Kidney (tissue), 14 donors: ENCODE results near the gene PLCB1. TPM values are rescaled to one million over a fixed set of nuclear protein-coding genes. Genes with fewer than 3 reads are reported as not detected.

Source experiments
- DNase-seq, 5 donors: peaks; one replicate each; pipeline ENCODE4 v3.0.0-alpha.2; 2013 to 2020
- FAIRE-seq: peaks from 2 replicates; lab custom pipeline; 2012; peaks lifted over from hg19 to GRCh38; lab: Jason Lieb, UNC
- H3K27ac ChIP-seq, 2 donors: one replicate each; pipeline ENCODE4 v1.7.0; 2013; ENCODE audit warnings: low read depth in 2 of 2, low read length in 2 of 2, inconsistent platforms in 1 of 2
- H3K27me3 ChIP-seq: one replicate; pipeline ENCODE4 v1.7.1; 2013; ENCODE audit warnings: low read length, inconsistent platforms; ENCODE audit not compliant: control insufficient read depth, insufficient read depth
- H3K36me3 ChIP-seq, 3 donors: one replicate each; pipeline versions ENCODE4 v1.7.0 to v1.7.1; 2013; ENCODE audit warnings: low read length in 3 of 3, control low read depth in 1 of 3, inconsistent platforms in 1 of 3; ENCODE audit not compliant: insufficient read depth in 3 of 3, control insufficient read depth in 2 of 3
- H3K4me1 ChIP-seq, 3 donors: one replicate each; pipeline versions ENCODE4 v1.7.0 to v1.7.1; 2013; ENCODE audit warnings: low read length in 3 of 3, inconsistent platforms in 1 of 3, low read depth in 1 of 3; ENCODE audit not compliant: control insufficient read depth in 2 of 3, insufficient read depth in 2 of 3
- H3K4me3 ChIP-seq, 3 donors: one replicate each; pipeline versions ENCODE4 v1.7.0 to v1.8.1; 2013; ENCODE audit warnings: low read length in 3 of 3, control low read depth in 1 of 3, inconsistent platforms in 1 of 3
- H3K9ac ChIP-seq, 3 donors: one replicate each; pipeline versions ENCODE4 v1.7.0 to v1.7.1; 2013; ENCODE audit warnings: low read length in 3 of 3, control low read depth in 1 of 3, inconsistent platforms in 1 of 3
- H3K9me3 ChIP-seq, 3 donors: one replicate each; pipeline versions ENCODE4 v1.7.0 to v1.7.1; 2013; ENCODE audit warnings: low read length in 3 of 3, control low read depth in 1 of 3, inconsistent platforms in 1 of 3; ENCODE audit not compliant: control insufficient read depth in 2 of 3, insufficient read depth in 1 of 3
- CTCF ChIP-seq: IDR thresholded peaks from 3 replicates; pipeline ENCODE4 v1.5.1; 2012; ENCODE audit warnings: mild to moderate bottlenecking, moderate library complexity, borderline replicate concordance; ENCODE audit not compliant: insufficient read depth; ENCODE audit errors: extremely low read depth
- intact Hi-C: fragments of 100-400 bp; cut with DNase I; formaldehyde crosslinking; loops from one replicate; pipeline ENCODE4 v1.11.1; 2022
- polyA plus RNA-seq: library from polyadenylated mRNA; stranded (reverse); fragments of 350-450 nt; fragmentation: Illumina TruSeq; extraction: RNeasy Lipid Tissue Mini Kit (QIAGEN cat#74804); gene quantifications from one replicate; pipeline ENCODE4 v1.2.3, GENCODE V29; 2014; ENCODE audit warnings: low read depth, low replicate concordance; ENCODE audit not compliant: insufficient read depth
- total RNA-seq: library from RNA; stranded (reverse); fragmentation: NEBNext Ultra II Directional; extraction: Animal tissue kit (Norgen Biotek cat#: 25700); gene quantifications from one replicate; pipeline ENCODE4 v1.2.1, GENCODE V29; 2021
- donor health status: control.
- donor health status: control.
- donor health status: control.
- donor health status: control.
- donor health status: control.
- donor health status: DM: yes; HTN: yes; CAD: no.
- donor health status: Normal renal cell carcinoma (clear cell type).

Gene PLCB1
- total and polyA plus RNA-seq, 2 donors from 2014 or later: 9.4 to 107 TPM

DNA sequence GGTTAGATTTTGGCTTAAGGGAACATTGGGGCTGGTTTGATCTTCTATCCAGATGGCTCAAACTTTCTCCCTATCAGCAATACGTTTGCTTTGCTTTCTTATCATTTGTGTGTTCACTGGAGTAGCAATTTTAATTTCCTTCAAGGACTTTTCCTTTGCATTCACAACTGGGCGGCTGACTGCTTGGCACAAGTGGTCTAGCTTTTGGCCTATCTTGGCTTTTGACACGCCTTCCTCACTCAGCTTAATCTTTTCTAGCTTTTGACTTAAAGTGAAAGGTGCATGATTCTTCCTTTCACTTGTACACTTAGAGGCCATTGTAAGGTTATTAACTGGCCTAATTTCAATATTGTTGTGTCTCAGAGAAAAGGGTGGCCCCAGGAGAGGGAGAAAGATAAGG lies 254.9 kb downstream of the PLCB1 start:
- intact Hi-C loops: loop anchor here (10.0 kb wide), 1 partner anchor 252 kb away; the partner anchor contains the start of gene PLCB1
- Histone ChIP-seq H3K9me3 (no peaks in the 10 kb centered on the region), H3K4me1 (peaks cover 0 to 5% (median 0%) of the 10 kb centered on the region in 3 donors), H3K36me3 (no peaks in the 10 kb centered on the region), H3K27me3 (no peaks in the 10 kb centered on the region), H3K9ac (no peak overlapping the region), H3K27ac (no peak overlapping the region), H3K4me3 (no peak overlapping the region)
- DNase-seq: no peak
- FAIRE-seq: no peak
- TF ChIP-seq CTCF: no peak

DNA sequence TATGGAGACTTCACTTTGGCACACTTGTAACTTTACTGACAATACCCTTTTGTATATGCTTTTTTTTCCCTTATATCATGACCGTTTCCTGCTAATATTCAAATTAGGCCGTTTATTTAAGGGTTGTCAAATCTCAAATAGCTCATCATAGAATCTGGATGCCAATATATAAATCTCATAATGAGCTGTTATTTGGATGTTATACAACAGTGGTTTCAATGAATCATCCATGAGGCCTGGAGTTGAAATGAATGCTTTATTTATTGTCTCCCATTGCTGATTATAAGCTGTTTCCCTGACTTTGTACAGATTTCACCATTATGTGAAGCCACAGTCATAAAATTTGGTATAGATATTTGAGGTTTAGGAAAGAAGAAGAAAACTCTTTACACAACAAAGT lies 256.1 kb downstream of the PLCB1 start:
- H3K9me3 ChIP-seq: no peaks in the 10 kb centered on the region
- no peak overlapping the region for H3K9ac ChIP-seq
- H3K36me3 ChIP-seq: no peaks in the 10 kb centered on the region
- H3K4me1 ChIP-seq: peaks cover 0 to 5% (median 0%) of the 10 kb centered on the region in 3 donors
- H3K27ac ChIP-seq: no peak overlapping the region
- H3K27me3 ChIP-seq: no peaks in the 10 kb centered on the region
- DNase-seq: no peak
- H3K4me3 ChIP-seq: no peak overlapping the region
- no peak for TF ChIP-seq CTCF
- FAIRE-seq: no peak
- intact Hi-C loops: loop anchor here (10.0 kb wide), 1 partner anchor 253 kb away; the partner anchor contains the start of gene PLCB1

GRCh38 chr20:8388707-8389106 lies 256.6 kb downstream of the PLCB1 start:
- H3K9ac ChIP-seq: no peak overlapping the region
- intact Hi-C loops: loop anchor here (10.0 kb wide), 1 partner anchor 254 kb away; the partner anchor contains the start of gene PLCB1
- FAIRE-seq: no peak

More at GRCh38 chr20:8388707-8389106, 256.6 kb downstream of the PLCB1 start:
- no peak for TF ChIP-seq CTCF
- Histone ChIP-seq H3K9me3 (no peaks in the 10 kb centered on the region), H3K4me3 (no peak overlapping the region), H3K4me1 (peaks cover 0 to 5% (median 0%) of the 10 kb centered on the region in 3 donors), H3K36me3 (no peaks in the 10 kb centered on the region), H3K27ac (no peak overlapping the region), H3K27me3 (no peaks in the 10 kb centered on the region)
- no peak for DNase-seq
